DMS 273 (cell line): ENCODE results near the gene GAPT.

ENCODE experiments used
- DNase-seq: peaks from one replicate; lab custom pipeline; 2025; ENCODE audit not compliant: unreplicated experiment; lab: John Stamatoyannopoulos, UW

Gene GAPT

DNA sequence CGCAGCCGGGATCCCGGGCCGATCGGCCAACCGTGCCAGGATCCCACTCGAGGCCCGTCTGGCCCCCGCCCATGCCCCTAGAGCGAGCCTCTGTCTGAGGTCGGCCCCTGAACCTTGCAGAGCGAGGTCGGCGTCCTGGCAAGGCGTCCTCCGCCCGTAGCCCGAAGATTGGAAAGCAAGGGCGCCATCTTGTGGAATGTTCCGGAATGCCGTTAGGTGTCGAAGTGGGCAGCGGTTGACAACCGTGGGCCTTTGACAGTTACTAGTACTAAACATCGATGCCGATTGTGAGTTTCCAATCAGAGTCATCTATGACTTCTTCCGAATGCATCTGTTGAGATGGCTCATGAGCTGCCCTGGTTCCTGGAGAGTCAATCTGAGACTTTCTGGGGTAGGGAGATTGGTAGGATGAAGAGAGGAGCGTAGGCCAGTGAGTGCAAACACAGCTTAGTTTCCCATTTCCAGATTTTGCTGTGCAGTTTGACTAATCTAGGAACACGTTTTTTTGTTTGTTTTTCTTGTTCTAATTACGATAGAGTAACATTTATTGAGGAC lies 30.4 kb upstream of the GAPT start:
- peak; percentile 95 for DNase-seq

DNA sequence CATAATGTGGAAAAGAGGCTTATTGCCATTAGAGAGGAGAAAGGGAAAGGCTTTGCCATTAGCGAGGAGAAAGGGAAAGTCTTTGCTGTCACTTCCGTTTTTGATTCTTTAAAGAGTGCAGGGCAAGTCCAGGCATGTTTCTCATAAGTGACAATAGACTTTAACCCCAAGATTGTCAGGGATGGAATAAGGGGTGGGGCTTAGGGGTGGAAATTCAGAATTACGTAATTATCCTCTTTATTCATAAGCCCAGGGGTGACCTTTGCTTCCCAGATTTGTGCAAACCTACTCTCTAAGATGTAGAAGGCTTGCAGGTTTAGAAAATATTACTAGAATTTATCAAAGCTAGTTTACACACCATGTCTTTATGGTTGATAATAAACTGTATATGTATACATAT lies 29.1 kb upstream of the GAPT start:
- peak; percentile 4 for DNase-seq

DNA sequence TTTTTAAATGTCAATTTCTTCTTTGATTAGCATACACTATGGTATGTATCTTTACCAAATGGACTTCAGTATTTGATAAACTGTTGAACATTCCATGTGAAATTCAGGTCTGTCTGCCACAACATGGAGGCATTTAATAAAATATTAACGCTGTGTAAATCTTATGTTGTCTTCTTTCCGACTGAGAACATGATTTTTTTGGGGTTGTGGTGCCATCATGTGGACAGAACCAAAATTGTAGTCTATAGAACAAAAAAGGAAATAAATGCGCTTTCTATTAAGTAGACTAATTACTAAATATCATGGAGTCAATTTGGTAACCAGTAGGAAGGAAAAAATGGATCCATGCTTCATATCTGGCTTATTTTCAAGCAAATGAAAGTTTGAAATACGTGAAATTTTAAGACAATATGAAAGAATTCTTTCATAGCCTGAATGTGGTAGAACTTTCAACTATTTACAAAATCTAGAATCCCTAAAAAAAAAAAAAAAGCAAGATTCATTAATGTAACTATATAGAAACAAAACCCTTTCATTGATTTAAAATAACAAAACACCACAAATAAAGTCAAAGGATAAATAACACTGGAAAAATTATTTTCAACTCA lies 28.5 kb upstream of the GAPT start:
- DNase-seq, result peak; percentile 76

DNA sequence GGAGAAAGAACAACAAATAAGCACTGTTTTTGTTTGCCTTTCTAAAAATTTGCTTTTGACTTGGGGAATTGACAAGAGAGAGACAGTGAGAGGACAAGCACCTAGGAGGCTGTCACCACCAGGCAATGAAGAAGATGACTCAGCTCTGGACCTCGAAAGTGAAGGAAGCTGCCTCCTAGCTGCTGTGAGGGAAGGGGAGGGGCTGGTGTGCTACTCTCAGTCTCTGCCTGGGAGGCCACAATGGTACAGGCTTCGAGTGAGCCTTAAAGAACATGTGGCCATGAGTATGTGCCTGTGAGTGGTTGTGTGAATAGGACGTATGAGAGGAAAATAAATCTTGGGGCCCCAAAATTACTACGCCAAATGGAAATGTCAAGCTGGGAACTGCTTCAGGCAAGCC lies 24.3 kb upstream of the GAPT start:
- DNase-seq, result peak; percentile 2

DNA sequence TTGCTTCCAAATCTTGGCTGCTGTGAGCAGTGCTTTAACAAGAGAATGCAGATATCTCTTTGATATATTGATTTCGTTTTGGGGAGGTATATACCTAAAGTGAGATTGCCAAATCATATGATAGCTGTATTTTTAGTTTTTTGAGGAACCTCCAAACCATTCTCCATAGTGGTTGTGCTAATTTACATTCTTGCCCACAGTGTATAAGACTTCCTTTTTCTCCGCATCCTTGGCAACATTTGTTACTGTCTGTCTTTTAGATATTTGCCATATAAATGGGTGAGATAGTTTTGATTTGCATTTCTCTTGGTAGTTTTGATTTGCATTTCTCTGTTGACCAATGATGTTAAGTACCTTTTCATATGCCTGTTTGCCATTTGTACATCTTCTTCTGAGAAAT lies 21.3 kb upstream of the GAPT start:
- no peak for DNase-seq

DNA sequence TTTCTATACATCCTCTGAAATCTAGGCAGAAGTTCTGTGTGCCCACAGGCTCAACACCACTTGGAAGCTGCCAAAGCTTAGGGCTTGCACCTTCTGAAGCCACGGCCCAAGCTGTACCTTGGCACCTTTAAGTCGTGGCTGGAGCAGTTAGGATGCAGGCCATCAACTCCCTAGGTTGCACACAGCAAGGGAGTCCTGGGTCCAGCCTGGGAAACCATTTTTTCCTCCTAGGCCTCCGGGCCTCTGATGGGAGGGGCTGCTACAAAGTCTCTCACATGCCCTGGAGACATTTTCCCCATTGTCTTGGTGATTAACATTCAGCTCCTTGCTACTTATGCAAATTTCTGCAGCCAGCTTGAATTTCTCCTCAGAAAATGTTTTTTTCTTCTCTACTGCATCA lies 15.8 kb upstream of the GAPT start:
- DNase-seq, result no peak

DNA sequence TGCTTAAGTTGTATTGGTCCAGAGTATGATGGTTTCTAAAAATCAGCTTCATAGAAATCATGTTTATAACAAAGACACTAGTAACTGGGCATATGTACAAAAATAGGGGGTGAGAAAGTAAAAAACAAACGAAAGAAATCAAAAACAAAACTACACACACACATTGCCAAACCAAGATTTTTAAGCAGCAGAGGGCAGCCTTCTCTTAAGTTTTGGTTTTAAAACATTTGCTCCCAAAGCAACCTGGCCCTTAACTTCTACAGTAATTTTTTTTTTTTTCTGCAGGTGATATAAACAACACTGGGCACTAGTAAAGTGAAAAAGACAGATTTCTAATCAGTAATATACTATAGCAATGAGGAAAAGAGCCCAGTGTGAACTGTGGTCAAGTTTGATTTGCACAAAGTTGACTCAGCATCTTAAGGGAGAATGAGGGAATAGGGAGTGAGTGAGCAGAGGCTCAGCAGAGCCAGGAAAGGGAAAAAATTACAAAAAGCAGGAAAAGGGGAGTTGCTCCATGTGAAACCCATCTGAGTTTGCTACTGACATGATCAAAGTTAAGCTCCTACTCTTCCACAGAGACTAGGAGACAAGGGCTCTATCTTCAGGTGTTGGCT lies 13.4 kb upstream of the GAPT start:
- peak; percentile 31 for DNase-seq

DNA sequence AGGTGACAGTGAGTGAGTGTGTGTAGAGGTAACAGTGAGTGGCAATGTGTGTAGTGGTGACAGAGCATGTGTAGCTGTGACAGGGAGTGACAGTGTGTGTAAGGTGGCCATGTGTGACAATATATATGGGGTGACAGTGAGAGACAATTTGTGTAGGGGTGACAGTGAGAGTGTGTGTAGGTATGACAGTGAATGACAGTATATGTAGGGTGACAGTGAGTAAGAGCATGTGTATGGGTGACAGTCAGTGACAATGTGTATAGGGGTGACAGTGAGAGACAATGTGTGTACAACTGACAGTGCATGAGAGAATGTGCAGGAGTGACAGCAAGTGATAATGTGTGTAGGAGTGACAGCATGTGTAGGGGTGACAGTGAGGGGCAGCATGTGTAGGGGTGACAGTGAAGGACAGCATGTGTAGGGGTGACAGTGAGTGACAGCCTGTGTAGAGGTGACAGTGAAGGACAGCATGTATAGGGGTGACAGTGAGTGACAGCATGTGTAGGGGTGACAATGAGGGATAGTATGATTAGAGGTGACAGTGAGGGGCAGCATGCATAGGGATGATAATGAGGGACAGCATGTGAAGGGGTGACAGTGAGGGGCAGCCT lies 10.1 kb upstream of the GAPT start:
- no peak for DNase-seq

DNA sequence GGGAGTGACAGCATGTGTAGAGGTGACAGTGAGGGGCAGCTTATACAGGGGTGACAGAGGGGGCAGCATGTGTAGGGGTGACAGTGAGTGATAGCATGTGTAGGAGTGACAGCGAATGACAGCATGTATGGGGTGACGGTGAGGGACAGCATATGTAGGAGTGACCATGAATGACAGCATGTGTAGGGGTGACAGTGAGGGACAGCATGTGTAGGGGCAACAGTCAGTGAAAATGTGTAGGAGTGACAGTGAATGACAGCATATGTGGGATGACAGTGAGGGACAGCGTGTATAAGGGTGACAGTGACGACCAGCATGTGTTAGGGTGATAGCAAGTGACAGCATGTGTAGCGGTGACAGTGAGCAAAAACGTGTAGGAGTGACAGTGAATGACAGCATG lies 9.4 kb upstream of the GAPT start:
- DNase-seq, result no peak

DNA sequence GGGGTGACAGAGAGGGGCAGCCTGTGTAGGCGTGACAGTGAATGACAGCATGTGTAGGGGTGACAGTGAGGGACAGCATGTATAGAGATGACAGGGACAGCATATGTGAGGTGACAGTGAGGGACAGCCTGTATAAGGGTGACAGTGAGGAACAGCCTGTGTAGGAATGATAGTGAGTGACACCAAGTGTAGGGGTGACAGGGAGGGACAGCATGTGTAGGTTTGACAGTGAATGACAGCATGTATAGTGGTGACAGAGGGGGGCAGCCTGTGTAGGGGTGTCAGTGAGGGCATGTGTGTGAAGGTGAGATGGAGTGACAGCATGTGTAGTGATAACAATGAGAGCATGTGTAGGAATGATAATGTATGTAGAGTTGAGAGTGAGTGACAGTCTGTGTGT lies 8.7 kb upstream of the GAPT start:
- DNase-seq, result no peak

DNA sequence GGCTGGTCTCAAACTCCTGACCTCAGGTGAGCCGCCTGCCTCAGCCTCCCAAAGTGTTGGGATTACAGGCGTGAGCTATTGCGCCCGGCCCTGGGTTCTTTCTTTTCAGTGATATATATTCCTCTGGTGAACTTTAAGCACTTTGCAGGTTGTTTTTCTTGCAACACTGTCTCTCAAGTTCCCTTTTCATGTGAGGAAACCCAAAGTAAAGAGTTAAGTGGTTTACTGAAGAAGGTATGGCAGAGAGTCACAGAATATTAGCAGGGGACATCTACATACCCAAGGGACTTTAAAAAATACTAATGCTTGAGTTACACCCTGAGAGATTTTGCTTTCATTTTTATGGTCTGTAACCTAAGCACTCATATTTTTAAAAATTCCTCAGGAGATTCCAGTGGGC lies 6.7 kb upstream of the GAPT start:
- no peak for DNase-seq

DNA sequence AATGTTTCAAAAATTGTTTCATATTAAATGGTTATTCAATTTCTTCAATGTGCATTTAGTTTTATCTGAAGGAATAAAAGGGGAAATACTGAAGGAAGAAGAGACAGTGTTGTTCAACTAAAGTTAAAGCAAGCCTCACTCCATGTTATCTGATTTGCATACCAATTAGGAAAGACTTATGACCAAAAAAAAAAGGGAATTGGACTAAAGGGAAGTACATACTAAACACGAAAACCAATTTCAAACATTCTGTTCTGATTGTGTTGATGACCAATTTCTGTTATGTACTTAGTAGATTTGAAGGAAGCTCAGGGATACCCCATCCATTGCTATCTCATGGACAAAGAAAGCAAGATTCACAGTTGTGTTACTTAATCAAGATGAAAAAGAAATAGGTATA lies 4.9 kb upstream of the GAPT start:
- DNase-seq, result no peak

DNA sequence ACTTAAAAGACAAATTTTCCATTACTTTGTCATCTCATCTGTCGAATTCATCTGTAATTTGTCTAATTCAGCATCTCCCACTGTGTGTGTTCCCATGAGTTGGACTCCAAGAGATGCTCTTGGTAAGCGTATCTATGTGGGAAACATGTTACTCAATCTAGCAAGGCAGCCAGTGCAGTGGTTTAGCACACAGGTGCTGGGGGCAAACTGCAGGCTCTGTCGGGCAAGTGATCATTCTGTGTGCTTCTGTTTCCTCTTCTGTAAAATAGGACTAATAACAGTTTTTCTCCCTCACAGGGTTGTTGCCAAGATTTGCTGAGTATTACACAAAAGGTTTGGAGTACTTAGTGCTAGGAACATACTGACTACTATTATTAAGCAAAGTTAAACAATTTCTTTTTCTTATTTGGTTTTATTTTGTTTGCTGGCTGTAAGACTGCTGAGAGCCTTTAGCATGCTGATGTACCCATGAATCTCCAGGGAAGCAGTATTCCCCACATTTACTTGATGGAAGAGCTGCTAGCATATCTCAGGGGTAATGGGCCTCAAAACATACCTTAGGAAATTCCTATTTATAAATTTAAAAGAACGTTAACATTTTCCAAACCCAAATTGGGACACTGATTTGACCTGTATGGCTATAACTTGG lies 709 bp upstream of the GAPT start:
- DNase-seq, result no peak

DNA sequence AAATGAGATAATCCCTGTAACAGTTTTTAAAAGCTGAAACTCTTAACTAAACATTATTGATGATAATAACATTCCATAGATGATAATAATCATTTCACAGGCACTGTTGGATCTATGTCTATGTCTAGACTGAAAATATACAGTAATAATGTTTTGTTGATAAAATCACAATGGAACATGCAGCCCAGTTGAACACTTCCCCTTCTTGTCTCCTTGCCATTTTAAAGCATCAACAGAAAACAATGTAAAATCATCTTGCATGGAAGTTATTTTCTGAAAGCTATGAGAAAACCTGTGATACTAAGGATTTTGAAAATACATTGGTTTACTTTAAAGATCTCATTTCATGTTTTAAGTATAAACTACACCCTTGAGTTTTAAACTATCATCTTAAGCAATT lies 1.9 kb downstream of the GAPT start:
- DNase-seq, result no peak

DNA sequence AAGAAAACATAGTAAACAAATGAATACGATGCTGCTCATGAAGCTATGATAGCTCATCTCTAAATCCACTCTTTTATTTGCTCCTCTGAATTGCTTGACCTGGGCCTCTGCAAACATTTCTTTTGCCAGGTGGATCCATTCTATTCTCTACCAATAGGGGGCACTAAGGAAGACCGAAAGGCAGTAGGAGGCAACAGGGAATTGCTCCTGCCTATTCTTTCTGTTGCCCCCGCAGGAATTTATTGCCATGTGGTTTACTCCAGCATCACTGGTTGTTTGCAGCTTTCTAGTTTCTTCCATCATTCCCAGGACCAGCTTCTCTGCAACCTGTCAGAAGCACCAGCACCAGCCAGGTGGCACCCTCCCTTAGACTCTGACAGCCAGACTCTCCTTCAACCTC lies 5.3 kb downstream of the GAPT start:
- DNase-seq, result peak; percentile 17

DNA sequence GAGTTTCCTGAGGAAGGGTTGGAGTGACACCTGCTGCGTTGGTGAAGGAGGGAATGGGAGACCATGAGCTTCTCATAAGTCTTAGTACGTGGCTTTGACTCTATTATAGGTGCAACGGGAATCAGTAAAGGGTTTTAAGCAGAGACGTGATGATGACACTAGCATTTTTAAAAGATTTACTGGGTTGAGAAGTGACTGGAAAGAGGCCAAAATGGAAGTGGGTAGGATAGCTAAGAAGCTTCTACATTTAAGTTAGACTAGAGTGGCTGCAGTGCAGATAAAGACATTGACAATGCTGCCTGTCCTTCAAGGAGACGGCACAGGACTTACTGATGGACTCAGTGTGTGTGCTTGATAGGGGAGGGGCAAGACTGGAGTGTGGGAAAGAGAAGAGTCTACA lies 6.2 kb downstream of the GAPT start:
- no peak for DNase-seq

DNA sequence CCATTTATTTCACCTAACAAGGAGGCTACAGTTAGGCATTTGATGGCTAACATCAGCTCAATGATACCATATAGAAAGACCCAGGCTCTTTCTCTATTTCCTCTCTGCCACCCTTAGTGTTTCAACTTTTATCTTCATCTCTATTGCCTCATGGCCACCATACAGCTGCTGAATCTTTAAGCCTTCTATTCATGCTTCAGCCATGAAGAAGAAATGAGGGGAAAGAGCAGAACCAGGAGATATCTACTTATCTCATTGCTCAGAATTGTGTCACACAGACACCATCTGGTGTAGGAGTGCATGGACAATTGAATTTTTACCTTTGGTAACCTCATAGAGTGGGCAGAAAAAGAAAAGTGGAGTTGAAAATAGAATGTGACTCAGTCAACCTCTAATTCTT lies 6.7 kb downstream of the GAPT start:
- no peak for DNase-seq

DNA sequence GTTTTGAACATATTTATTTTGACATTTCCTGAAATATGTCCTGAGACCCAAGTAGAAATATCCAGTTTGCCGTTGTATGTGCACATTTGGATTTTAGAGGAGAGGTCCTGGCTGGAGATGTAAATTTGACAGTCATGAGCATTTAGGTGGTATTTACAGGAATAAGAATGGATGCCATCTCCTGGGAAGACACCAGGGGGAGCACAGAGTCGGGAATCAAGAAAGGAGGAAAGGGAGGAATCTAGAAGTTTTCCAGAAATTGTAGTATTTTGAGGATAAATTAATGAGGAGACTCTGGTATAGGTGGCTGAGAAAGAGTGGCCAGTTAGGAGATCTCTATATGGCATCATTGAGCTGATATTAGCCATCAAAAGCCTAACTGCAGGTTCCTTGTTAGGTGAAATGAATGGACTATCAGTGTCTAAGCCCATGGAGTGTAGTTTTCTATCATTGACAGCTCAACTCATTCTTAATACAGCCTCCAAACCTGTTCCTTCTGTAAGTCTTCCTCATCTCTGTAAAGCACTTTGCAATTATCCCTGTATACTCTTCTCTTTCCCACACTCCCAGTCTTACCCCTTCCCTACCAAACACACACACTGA lies 7.2 kb downstream of the GAPT start:
- peak; percentile 67 for DNase-seq

DNA sequence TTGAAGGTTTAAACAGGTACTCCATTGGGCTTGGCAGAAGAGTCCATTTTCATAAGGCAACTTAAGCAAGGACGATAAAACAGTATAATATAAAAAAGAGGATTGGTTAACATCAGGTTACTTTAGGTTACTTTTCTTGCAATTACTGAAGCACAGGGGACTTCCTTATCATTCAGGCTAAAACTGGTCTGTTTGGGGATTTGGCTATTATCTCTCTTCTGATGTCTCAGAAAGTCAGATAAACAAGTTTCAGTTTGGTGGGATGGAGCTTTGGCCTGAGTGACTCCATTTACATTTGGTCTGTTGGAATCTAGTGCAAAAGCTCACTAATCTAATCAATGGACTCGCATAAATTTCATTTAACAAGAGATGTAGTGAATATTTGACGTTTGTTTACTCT lies 8.0 kb downstream of the GAPT start:
- DNase-seq, result no peak

DNA sequence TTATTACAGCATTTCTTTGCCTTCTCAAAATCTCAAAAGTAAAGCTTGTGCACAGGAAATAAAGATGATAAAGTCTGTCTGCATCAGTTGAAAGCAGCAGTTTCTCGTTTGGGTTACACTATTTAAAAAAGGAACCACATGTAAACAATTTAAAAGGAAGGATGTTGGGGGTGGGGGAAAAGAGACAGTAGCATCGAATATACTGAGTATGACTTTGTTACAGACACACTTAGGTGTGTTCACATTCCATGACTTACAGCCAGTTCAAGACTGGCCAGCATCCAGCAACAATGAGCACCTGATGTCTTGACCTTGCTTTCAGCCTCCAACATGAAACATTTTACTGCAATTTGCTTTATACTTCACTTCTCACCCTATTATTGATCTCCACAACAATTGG lies 8.7 kb downstream of the GAPT start:
- no peak for DNase-seq

DNA sequence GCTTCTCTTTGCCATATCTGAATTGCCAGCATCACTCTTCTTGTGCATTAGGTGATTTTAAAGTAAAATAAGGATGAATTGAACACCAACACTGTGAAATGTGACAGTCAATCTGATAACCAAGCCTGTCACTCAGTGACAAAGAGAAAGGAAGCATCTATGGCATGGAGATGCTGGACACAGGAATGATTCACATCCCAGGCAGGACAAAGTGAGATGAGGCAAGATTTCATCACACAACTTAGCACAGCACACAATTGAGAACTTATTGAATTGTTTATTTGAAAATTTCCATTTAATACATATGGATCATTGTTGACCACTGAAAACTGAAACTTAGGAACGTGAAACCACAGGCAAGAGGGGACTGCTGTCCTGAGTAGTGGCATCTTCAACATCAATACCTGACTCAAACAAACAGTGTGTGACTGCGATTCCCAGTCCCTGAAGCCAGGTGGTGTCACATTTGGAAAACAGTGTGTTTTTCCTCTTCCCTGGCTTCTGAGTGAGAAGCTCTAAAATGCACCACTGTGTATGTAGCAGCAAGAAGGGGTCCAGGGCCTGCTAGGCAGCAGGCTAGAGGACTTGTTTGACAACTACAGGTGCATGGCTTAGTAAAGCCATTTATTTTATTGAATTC lies 10.7 kb downstream of the GAPT start:
- peak; percentile 4 for DNase-seq
